Measurements from ENCODE around the gene ATF6.

GRCh38 chr1:161844696-161845095, 78.6 kb downstream of the ATF6 start:
- TF ChIP-seq POLR2AphosphoS5 (IDR thresholded peaks at IDR 0.05; ENCODE audit: low read depth, low read length), result no peak
- TF ChIP-seq TAF1 (IDR thresholded peaks at IDR 0.05; ENCODE audit: low read depth, low read length), result no peak

Measured in GM12891 (cell line).